Fibroblast of peridontal ligament (primary cell): Measurements from ENCODE around the gene DYNC1LI2.
"Not testable (repeated sequence)": the region's sequence is repeated elsewhere in the genome, so short reads cannot be mapped to it uniquely, and the experiment has no call there.

Experiments used
- DNase-seq: peaks from one replicate; pipeline ENCODE4 v3.0.0-alpha.2; 2010; ENCODE audit errors: extremely low read depth

DYNC1LI2 gene

DNA sequence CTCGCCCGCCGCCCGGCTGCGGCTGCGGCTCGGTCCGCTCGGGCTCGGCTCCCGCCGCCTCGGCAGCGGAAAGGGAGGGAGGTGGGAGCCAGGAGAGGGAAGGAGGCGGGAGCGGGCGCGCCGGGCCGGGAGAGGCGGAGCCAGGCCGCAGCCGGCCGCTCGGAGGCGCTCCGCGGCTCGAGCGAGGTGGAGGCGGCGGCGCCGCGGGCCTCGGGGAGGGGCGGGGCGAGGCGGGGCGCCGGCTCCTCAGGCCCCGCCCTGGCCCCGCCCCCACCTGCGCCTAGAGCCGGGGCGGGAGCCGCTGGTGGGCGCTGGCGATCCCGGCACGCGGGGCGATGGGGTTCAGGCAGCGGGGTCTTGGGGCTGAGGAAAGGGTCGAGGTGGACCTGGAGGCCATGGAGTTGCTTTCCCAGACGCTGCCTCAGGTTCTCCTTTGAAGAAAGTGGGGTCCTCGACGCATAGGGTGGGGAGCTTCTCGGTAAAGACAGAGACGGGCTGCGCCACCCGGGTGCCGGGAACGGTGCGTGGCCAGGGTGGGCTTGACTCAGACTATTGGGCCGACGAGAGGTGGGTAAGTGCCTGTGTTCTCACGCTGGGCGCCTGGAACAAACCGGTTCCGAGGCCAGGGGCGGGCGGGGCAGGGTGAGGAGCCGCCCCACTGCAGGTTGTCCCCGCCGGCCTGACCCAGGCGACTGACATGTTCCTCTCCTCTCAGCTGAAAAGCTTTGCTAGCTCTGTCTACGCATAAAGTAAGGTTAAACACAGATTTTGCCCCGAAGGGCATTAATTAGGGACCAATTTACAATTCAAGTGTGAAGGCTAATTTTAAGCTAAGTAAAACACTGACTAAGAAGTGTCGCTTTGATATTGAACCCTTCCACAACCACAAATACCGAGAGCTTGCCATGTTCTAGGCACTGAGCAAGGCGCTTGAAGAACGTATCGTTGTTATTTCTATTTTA, 54.5 kb downstream of the DYNC1LI2 start, which contains the start of gene CMTM4:
Gene CMTM4 (minus strand): TSS at position 75 of the 962 bp plus-strand sequence. CDS start 218 bp downstream, outside the sequence.
- peak; percentile 68 for DNase-seq

- DNase-seq = no peak
Measured at GRCh38 chr16:66695935-66696668, 55.3 kb downstream of the DYNC1LI2 start.

DNA sequence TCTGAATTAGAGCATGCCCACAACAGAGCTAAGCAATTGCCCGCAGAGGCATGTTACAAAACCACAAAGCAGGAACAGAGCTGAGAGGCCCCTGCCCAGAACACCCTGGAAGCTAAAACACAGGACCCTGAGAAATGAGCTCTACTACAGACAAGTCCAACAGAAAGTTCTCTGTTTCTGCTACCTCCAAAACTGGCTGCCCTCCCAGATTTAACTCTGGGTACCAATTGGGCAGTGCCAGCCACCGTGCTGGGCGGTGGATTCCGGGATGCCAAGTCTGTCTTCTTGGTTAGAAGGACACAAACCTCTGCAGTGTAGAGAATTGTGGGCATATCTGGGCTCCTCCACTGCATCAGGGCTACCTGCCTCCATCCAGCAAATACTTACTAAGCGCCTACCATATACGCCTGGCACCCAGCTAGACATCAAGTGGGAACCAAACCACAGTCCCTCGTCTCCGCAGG, 55.9 kb downstream of the DYNC1LI2 start:
- DNase-seq = no peak

GRCh38 chr16:66693149-66693548, 58.3 kb downstream of the DYNC1LI2 start:
- no peak for DNase-seq

- no peak for DNase-seq
Measured at GRCh38 chr16:66692341-66692740, 59.1 kb downstream of the DYNC1LI2 start.

- no peak for DNase-seq
Measured at GRCh38 chr16:66691234-66691633, 60.2 kb downstream of the DYNC1LI2 start.

DNA sequence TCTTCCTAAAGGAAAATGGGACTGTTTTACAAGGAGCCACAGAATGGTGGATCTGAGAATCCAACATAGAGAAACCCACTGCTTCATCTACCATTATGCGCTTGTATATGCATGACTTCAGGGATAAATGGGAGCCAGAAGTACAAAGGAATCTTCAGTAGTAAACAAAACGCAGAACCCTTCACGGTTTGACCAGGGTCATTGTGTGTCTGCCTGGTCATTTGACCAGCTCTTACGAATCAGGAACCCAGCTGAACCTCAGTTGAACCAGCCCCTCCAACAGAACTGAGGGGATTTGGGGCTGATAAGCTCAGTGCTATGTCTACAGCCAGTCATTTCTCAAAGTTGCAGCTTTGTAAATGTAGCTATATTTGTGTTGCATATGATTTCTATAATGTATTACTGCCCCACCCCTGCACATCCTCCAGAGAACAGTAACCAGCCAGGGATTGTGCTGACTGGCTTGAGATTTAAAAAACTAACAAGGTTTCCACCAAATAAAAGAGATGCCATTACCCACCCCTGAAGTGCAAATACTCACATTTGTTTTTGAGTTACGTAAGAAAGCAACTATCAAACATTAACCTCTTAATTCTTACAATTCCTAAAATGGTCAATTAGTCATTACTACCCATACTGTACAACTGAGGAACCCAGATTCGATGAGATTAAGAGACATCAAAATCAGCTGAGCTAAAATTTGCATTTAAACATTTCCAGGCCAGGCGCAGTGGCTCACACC, 61.1 kb downstream of the DYNC1LI2 start:
- DNase-seq = no peak

DNA sequence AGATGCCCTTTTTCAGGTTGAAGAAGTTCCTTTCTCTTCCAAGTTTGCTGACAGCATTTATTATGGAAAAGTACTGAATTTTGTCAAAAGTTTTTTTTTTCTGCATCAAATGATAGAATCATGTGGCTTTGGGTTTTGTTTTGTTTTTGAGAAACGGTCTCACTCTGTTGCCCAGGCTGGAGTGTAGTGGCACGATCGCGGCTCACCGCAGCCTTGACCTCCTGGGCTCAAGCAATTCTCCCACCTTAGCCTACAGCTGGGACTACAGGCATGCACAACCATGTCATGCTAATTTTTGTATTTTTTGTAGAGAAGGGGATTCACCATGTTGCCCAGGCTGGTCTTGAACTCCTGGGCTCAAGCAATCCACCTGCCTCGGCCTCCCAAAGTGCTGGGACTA, 62.1 kb downstream of the DYNC1LI2 start:
- no peak for DNase-seq

GRCh38 chr16:66687906-66688625, 63.3 kb downstream of the DYNC1LI2 start:
- DNase-seq = no peak

- not testable (repeated sequence) for DNase-seq
Measured at GRCh38 chr16:66685501-66686115, 65.8 kb downstream of the DYNC1LI2 start.

- DNase-seq = peak; percentile 68
Measured at GRCh38 chr16:66682271-66682670, 69.1 kb downstream of the DYNC1LI2 start.

GRCh38 chr16:66681676-66682075, 69.7 kb downstream of the DYNC1LI2 start:
- no peak for DNase-seq

- DNase-seq = peak; percentile 30
Measured at GRCh38 chr16:66678337-66678736, 73.1 kb downstream of the DYNC1LI2 start.

- DNase-seq = no peak
Measured at GRCh38 chr16:66677836-66678235, 73.6 kb downstream of the DYNC1LI2 start.

GRCh38 chr16:66677179-66677578, 74.2 kb downstream of the DYNC1LI2 start:
- DNase-seq = no peak

DNA sequence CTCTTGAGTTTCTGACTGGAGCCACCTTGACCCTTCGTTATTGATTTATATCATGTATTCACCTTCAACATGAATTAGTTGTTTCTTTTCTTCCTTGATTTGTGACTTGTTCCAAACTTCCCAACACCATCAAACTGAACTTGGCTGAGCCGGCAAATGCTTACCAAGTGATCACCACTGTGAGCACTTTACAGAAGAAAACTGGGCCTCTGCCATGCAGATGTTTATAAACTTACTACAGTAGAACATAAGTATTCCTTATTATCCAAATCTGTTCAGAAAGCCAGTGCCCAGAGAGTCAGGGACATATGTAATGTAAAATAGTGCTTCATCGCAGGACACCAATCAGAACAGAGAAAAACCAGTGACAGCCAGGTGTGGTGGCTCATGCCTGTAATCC, 74.8 kb downstream of the DYNC1LI2 start:
- DNase-seq = peak; percentile 33

DNA sequence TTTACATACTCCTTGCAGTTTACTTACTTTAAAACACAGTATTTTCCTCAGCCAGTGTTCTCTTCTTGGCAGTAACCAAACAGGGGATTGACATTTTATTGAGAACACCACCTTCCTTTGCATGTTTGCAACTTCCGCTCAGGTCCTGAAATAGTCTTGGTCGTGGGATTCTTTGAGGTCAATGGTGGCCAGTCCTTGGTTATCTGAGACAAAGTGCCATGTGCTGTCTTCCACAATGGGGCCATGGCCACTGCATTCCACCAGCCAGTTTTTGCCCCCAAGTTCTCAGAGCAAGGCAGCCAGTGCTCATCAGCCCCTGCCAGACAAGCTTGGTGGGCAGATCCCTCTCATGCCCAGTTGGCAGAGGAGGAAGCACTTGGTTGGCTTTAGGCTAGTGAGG, 77.7 kb downstream of the DYNC1LI2 start:
- DNase-seq = no peak
